ENCODE measurements around the gene STK32C.

The STK32C gene

DNA sequence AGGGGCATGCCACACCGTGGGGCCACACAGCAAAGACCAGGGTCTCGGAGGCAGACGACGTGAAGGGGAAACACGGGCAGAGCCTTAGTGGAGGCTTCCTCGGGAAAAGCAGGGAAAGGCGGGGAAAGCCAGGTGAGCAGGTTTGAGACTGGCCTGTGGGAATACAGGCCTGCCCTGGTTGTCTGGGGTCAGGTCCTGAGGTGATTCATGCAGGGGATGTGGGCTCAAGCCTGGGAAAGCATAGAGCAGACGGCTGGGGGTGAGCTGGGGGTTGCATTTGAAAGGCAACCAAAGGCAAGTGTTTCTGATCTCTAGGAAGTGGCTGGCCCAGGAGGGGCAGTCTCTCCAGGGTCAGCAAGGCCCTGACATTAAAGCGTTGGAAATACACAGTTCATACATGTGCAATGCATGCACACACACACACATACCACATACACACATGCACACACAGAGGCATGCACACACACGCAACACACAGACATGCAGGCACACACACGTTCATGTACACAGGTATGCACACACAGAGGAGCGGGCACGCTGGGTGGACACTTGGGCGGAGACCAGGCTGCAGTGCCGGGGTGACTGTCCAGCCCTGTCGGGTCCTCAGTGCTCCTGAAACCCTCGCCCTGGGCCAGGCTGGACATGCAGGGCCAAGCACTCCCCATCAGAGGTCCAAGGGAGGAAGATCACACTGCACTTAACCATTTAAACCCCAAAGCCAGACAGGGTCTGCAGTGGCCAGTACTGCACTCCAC lies 69.2 kb downstream of the STK32C start:
- H3K36me3 ChIP-seq (ENCODE audit: control insufficient read depth, insufficient read depth, low read length) = no peaks in the 10 kb centered on the region
- TF ChIP-seq, protein P1, sequence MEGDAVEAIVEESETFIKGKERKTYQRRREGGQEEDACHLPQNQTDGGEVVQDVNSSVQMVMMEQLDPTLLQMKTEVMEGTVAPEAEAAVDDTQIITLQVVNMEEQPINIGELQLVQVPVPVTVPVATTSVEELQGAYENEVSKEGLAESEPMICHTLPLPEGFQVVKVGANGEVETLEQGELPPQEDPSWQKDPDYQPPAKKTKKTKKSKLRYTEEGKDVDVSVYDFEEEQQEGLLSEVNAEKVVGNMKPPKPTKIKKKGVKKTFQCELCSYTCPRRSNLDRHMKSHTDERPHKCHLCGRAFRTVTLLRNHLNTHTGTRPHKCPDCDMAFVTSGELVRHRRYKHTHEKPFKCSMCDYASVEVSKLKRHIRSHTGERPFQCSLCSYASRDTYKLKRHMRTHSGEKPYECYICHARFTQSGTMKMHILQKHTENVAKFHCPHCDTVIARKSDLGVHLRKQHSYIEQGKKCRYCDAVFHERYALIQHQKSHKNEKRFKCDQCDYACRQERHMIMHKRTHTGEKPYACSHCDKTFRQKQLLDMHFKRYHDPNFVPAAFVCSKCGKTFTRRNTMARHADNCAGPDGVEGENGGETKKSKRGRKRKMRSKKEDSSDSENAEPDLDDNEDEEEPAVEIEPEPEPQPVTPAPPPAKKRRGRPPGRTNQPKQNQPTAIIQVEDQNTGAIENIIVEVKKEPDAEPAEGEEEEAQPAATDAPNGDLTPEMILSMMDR (IDR thresholded peaks at IDR 0.05; ENCODE audit: insufficient read depth, low read length, poor library complexity, severe bottlenecking) = no peak
- H3K27me3 ChIP-seq (replicated peaks; ENCODE audit: control insufficient read depth, insufficient read depth, low read length) = no peaks in the 10 kb centered on the region; the same call in none of the 2 replicates
- no peak overlapping the region for H3K4me3 ChIP-seq (replicated peaks; ENCODE audit: low read depth, low read length)
- no peak for DNase-seq (ENCODE audit: extremely low read depth, insufficient read length)

DNA sequence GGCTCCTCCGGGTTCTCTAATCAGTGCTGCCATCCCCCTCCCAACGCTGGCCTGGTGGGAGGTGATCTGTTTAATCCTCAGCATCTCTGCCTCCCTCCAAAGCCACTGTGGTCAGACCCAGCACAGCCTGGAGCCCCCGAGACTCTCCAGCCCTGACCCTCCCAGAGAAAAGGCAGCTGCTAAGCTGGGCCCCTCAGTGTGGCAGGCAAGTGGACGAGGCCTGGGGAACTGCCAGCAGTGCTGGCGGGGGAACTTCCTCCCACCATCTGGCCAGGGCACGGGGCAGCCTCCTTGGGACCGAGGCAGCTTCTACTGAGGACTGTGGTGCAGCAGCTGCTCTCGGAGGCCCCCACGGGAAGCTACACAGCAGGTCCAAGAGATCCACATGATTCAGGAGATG lies 69.9 kb downstream of the STK32C start:
- Histone ChIP-seq H3K4me3 (replicated peaks; ENCODE audit: low read depth, low read length) (no peak overlapping the region), H3K36me3 (ENCODE audit: control insufficient read depth, insufficient read depth, low read length) (no peaks in the 10 kb centered on the region), H3K27me3 (replicated peaks; ENCODE audit: control insufficient read depth, insufficient read depth, low read length) (no peaks in the 10 kb centered on the region; the same call in none of the 2 replicates)
- TF ChIP-seq, protein P1 (IDR thresholded peaks at IDR 0.05; ENCODE audit: insufficient read depth, low read length, poor library complexity, severe bottlenecking) = no peak
- DNase-seq (ENCODE audit: extremely low read depth, insufficient read length) = no peak

DNA sequence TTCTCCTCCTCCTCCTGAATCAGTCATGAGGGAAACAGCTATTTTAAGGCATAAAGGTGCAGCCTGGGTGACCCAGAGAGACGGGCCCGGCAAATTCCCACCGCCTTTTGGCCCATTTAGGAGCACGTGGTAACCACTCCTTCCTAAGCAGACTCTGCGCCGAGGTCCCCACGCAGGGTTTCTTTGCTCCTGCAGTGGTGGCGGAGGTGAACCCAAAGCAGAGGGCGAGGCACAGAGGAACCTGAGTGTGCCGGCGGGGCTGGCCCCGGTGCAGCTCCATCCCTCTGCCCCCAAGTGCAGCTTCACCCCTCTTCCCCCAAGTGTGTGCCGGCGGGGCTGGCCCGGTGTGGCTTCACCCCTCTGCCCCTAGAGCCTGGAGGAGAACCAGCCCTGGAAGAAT lies 70.4 kb downstream of the STK32C start:
- Histone ChIP-seq H3K4me3 (replicated peaks; ENCODE audit: low read depth, low read length) (no peak overlapping the region), H3K36me3 (ENCODE audit: control insufficient read depth, insufficient read depth, low read length) (no peaks in the 10 kb centered on the region), H3K27me3 (replicated peaks; ENCODE audit: control insufficient read depth, insufficient read depth, low read length) (no peaks in the 10 kb centered on the region; the same call in none of the 2 replicates)
- DNase-seq (ENCODE audit: extremely low read depth, insufficient read length) = no peak
- TF ChIP-seq, protein P1 (IDR thresholded peaks at IDR 0.05; ENCODE audit: insufficient read depth, low read length, poor library complexity, severe bottlenecking) = no peak

DNA sequence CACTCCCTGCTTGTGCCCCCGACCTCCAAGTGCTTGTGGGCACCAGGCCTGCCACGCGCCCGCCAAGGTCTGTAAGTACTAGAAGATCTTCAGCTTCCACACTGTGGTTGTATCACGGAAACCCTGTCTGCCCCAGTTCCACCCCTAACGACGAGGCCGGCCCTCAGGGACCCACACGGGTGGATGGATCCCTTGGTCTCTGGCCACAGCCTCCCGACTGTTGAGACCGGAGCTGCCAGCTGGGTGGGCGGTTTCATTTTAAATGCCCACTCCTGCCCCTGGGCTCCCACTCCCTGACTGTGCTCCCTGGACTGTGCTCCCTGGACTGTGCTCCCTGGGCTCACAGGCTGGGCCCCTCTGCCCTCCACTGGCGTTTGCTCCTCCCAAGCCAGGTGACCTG lies 70.9 kb downstream of the STK32C start:
- Histone ChIP-seq H3K36me3 (ENCODE audit: control insufficient read depth, insufficient read depth, low read length) (no peaks in the 10 kb centered on the region), H3K4me3 (replicated peaks; ENCODE audit: low read depth, low read length) (no peak overlapping the region), H3K27me3 (replicated peaks; ENCODE audit: control insufficient read depth, insufficient read depth, low read length) (no peaks in the 10 kb centered on the region; the same call in none of the 2 replicates)
- no peak for DNase-seq (ENCODE audit: extremely low read depth, insufficient read length)
- TF ChIP-seq, protein P1 (IDR thresholded peaks at IDR 0.05; ENCODE audit: insufficient read depth, low read length, poor library complexity, severe bottlenecking) = no peak

DNA sequence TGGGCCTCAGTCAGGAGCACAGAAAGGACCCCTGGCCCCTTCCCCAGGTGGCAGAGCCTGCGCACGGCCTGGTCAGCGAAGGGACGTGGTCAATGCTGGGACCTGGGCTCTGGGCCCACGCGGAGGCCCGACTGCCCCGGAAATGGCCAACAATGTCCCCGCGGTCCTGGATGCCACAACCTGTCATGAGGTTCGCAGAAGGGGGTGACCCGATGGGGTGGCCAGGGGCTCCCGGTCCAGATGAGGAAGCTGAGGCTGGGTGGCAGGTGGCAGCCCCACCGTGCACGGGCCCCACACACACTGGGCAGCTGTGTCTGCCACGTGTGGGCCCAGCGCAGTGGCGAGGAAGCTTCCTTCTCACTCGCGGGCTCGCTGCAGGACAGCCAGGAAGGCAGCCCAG lies 71.6 kb downstream of the STK32C start:
- Histone ChIP-seq H3K4me3 (replicated peaks; ENCODE audit: low read depth, low read length) (no peak overlapping the region), H3K36me3 (ENCODE audit: control insufficient read depth, insufficient read depth, low read length) (no peaks in the 10 kb centered on the region), H3K27me3 (replicated peaks; ENCODE audit: control insufficient read depth, insufficient read depth, low read length) (no peaks in the 10 kb centered on the region; the same call in none of the 2 replicates)
- DNase-seq (ENCODE audit: extremely low read depth, insufficient read length) = no peak
- TF ChIP-seq, protein P1 (IDR thresholded peaks at IDR 0.05; ENCODE audit: insufficient read depth, low read length, poor library complexity, severe bottlenecking) = no peak
